NCI-H2227 (cell line): ENCODE data around the gene KIF5C.

Experiments used
- DNase-seq: peaks from one replicate; lab custom pipeline; 2025; ENCODE audit not compliant: unreplicated experiment; lab: John Stamatoyannopoulos, UW

KIF5C gene

DNA sequence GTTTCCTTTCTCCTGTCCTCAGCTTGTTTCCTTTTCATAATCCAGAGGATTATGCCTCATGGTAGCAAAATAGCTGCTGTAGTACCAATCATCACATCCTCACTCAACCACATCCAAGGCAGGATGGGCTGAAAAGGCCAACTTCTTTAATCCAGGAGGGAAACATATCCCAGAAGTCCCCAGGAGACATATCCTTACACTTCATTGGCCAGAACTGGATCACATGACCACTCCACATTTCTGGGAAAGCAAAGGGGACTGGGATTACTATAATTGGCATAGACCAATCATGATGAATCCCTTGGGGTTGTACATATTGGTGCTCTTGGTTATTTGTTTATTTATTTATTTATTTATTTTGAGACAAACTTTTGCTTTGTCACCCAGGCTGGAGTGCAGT, 109.4 kb downstream of the KIF5C start:
- DNase-seq, result no peak

DNA sequence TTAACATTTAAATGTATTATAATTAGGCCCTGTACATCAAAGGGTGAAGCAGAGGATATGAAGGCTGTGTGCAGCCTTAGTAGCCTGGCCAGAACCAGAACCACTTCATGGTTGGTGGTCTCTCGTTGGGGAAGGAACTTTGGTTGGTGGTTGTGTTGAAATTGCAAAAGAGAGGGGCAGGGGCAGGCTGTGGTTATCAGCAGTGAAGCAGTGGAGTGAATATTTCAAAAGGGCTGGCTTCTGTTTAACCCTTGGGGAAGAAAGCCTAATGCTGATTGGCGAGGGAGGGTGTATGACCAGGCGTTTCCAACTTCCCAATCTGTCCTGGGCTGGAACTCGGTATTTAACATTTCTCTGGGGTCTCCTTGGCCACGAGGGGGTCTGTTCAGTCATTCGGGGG, 112.3 kb downstream of the KIF5C start:
- no peak for DNase-seq

DNA sequence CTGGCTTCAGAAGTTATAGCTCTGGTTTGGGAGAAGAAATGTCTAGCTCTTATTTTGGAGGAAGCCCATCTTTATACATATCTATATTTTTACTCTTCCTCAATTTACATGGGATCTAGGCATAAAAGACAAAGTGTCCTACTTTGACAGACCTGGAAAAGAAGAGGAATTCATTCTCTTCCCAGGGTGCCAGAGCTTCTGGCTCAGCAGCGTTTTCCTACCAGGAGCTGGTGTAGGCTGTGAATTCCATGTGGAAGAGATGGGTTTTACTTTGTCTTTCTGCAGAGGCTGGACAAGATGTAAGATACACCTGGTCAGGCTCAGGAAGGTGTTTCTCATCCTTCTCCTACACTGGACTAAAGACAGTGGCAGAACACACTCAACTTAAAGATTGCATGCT, 113.3 kb downstream of the KIF5C start:
- no peak for DNase-seq

DNA sequence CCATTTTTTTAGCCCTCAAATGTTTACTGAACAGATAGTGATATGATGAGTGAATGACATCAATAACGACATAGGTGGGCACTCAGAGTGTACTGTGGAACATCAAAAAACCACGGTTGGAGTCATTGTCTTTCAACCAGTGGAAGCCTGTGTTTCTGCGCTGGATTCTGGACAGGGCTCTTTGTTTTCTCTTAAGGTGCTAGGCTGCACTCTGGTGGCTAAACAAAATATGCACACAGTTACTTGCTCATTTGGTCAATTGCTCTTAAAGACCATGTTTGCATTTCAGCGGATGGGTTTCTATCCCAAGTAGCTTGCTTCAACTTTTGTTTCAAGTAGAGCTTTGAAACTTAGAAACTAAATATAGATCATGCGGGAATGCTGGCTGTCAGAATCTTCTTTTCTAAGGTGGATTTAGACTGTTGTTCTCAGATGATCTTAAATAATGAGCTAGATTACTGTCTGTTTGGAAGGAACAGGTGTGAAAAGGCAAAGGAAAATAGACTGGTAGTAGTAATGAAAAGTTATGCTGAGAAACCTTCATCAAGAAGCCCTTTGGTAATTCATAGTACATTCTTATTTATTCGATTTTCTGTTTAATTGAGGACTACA, 115.0 kb downstream of the KIF5C start:
- peak; percentile 85 for DNase-seq

DNA sequence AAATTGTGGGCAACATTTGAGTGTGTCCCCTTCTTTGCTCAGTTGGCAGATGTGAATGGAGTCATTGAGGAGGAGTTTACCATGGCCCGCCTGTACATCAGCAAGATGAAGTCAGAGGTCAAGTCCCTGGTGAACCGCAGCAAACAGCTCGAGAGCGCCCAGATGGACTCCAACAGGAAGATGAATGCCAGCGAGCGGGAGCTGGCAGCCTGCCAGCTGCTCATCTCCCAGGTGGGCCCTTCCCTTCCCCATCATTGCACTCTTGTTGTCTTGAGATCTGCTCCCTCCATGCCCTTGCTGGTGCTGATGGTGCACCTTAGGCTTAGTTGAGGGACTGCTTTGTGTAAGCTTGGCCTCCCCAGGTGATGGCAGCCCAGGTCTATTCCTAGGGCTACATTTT, 115.9 kb downstream of the KIF5C start:
- DNase-seq, result peak; percentile 77

DNA sequence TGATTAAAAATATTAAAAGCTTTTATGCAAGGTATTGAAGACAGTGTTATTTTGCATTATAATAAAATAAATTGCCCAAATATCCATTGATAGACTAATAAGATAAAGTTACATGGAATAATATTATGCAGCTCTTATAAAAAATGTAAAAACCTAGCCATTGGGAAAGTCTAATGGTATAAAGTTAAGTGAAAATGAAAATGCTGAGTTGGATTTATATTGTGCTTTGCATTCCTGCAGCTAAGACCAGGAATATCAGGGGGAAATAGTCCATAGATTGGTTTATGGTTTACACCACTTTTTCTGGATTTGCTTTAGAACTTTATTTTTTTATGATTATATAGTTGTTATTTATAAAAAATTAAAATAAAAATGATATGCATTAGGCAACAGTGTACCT, 117.4 kb downstream of the KIF5C start:
- no peak for DNase-seq

DNA sequence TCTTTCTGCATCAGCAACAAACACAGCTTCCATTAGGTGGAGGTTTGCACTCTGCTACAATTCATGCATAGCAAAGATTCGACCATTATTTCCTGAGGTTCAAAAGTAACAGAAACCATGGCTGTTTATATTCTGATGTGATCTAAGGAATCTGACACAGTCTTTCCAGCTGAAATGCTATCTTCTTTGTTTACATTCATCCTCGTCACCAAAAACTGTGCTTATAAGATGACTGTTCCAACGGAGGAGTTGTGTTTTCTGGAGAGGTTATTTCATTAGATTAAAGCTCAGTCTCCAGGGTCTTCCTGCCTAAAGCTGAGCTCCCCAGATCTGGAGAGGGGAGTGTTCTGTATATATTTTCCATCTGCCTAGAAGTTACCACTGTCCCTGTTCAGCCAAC, 118.3 kb downstream of the KIF5C start:
- no peak for DNase-seq

DNA sequence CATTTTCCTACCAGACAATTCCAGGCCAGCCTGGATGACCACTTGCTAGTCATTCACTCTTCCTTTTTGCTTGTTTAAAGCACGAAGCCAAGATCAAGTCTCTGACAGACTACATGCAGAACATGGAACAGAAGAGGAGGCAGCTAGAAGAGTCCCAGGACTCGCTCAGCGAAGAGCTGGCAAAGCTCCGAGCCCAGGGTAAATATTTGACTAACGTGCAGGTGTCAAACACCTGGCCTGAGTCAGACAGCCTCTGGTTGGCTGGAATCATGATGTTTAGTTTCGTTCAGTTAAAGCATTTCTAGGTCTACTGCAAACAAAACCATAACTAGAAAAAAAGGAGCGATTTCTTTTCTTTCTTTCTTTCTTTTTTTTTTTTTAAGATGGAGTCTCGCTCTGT, 119.3 kb downstream of the KIF5C start:
- no peak for DNase-seq

DNA sequence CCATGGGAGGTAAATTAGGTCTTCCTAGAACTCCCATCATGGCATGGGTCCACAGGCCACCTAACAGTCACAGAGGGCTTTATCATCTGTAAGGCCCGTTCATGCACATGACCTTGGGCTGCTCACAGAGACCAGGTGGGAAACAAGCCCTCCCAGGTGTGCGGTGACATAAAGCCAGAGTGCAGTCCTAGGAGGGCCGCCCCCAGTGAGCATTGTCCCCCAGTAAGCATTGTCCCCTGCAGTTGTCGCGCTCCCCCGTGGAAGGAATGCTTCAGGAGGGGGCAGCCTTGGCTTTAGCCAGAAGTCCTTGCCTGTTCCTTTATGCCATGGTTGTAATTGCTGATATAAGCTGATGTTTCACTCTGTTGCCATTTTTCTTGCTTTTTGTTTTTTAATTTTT, 121.8 kb downstream of the KIF5C start:
- DNase-seq, result no peak

DNA sequence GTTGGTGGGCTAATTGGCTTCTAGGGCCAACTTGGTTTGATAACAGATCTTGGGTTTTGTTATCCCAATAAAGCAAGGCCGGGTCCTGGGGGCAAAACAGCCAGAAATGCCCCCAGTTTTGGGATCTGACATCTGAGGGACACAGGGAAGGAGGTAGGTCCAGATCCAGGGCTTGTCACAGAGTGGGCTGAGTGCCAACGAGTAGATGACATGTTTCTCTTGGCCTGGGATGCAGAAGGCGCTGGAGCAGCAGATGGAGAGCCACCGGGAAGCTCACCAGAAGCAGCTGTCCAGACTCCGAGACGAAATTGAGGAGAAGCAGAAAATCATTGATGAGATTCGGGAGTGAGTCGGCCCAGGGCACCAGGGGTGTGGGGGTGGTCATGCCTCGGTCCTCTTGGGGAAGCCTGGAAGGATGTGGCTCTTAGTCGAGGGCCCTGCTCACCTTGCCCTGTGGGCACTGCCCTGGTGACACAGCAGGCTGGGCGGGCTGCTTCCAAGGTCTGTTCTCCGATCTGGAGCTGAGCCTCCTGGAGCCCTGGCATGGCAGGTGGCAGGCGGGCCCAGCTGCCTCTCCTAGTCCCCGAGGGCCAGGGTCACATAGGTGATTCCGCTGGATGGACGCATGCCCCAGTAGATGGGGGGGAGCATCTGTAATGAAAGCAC, 123.3 kb downstream of the KIF5C start:
- DNase-seq, result no peak

DNA sequence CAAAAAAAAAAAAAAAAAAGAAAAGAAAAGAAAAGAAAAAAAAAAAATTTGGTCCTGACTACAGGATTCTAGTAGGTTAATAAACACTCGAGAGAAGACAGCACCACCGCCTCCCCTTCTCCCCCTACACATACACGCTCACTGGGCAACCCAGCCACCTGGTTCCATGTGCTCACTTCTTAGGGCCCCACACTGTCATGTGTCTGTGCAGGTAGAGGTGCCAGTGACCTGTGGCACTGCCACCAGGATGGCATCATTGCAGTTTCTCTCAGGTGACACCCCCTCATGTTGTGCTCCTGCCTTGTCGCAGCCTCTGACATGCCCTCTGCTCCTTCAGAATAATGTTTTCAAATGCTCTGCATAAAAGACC, 123.8 kb downstream of the KIF5C start:
- DNase-seq, result no peak

DNA sequence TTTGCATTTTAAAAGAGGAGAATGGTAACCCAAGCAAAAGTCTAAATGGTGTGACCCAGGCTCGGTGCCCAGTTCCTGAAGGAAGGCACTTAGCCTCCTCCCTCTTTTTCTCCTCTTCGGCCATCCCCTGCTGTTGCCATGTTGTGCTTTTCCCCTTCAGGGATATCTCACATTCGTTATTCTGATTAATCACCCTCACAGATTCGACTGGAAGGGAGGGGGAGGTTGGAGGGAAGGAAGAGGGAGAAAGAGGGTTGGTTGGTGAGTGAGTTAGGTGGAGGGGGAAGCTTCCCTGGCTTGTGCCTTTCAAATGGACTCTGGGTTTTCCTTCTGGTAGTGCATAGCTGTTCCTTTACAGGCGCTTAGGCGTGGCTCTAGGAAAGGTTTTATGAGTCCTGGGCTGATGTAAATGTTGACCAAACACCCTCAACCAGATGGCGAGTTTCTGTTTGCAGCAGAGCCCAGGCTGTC, 124.5 kb downstream of the KIF5C start:
- DNase-seq, result no peak

DNA sequence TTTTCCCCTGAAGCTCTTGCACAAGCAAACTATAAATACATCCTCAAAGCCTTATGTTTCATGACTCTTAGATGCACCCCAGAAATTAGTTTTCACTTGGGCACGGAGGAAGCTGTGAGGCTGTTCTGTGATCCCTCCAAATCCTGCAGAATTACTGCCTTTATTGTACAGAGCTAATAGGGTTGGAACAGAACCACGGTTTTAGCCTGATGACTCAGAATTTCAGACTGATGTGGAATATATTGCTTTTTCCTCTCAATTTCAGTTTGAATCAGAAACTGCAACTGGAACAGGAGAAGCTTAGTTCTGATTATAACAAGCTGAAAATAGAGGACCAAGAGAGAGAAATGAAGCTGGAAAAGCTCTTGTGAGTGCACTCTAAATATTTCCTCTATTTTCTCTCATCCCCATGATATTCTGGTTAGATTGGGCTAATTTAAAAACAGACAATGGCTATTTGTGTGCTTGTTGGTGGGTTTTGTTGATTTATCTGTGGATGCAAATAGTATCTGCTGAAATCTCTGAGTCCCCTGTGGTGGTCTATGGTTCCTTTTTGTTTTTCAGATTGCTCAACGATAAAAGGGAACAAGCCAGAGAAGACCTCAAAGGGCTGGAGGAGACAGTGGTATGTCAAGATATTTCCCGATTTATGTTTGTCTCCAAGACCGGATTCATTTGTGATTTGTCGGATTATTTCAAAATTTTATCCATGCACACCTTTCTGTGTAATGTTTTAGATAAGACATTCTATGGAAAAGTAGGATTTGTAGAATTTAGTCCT, 125.3 kb downstream of the KIF5C start:
- no peak for DNase-seq

DNA sequence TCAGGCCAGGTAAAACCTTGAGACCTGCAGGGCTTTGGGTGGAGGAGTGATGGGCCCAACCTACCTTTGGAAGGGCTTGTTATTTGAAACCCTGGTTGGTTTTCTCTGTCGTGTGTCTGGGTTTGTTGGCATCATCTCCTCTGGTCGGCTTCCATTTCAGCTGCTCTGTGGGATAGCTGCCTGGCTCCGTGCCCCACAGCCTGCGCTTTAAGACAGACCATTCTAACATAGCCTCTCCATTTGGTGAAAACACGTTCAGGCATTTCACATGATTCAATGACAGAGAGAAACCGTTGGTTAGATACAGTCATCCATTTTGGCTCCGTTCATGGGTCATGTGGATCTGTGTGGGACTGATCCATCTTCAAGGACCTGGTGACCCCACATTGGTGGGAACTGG, 126.5 kb downstream of the KIF5C start:
- no peak for DNase-seq

DNA sequence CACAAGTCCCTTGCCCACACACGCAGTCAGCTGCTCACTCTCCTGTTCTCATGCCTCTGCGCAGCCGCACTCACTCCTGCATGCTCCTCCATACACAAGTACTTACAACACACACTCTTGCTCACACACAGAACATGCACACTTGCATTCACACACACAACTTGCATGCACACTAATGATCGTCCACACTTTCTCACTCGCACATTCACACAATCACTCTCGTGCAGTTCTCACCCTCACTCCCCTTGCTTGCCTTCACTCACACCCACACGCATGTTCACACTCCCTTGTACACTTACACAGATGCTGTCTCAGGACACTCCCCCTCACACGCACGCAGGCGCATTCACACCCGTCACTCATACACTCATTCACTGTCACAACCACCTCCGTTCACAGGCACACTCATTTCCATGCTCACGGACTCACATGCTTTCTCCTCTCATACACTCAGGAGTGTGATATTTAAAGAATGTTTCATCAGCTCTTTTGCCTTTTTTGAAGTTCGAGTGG, 127.4 kb downstream of the KIF5C start:
- no peak for DNase-seq

DNA sequence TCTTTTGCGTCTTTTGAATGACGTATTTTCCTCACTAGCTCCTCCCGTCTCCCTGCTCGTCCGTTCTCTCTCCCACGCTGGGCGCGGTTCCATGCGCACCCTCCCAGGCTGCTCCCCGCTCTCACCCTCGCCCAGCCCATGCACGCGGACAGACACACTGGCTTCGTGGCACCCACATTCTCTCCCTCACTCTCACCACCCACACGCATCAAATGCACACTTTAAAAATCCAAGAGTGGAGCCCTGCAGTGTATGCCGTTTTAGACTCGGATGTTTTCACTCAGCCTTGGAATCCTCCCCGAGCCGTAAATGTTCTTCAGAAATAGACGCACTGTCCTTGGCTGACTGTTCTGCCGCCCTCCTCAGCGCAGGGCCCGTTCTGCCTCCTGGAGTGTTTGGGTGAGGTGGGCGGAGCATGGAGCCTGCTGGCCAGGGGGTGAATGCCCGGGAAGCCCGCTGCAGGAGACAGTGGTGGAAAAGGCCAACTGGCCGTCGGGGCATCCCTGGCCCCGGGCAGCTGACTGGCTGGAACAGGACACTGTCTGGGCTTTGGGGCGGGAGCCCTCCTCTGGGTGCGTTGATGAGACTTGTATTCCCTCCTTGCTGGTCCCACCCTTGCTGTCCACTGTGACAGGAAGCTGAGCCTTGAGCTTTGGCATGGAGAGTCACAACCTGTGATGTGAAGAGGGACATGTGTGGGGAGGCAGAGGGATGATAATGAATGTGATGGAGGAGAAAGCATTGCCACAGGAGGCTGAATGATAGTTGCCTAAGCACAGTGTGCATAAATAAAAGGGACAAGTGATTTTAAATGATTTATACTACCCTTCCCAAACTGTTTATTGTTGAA, 128.1 kb downstream of the KIF5C start:
- no peak for DNase-seq

DNA sequence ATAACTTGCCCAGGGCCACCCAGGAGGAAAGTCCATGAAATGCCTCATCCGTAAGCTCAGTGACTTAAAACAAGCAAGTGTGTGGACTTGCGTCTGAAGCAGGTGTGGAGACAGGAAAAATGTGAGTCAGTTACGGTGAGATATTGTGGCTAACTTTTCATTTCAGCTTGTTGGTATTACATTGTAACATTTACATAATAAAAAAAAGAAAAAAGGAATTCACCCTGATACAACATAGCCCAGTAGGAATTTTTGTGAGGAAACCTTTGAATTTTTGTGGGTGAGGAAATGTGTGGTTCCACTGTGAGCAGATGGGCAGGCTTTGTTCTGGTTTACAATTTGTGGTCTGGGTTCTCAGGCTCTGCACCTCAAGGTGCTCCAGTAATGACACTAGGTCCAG, 129.8 kb downstream of the KIF5C start:
- DNase-seq, result no peak

DNA sequence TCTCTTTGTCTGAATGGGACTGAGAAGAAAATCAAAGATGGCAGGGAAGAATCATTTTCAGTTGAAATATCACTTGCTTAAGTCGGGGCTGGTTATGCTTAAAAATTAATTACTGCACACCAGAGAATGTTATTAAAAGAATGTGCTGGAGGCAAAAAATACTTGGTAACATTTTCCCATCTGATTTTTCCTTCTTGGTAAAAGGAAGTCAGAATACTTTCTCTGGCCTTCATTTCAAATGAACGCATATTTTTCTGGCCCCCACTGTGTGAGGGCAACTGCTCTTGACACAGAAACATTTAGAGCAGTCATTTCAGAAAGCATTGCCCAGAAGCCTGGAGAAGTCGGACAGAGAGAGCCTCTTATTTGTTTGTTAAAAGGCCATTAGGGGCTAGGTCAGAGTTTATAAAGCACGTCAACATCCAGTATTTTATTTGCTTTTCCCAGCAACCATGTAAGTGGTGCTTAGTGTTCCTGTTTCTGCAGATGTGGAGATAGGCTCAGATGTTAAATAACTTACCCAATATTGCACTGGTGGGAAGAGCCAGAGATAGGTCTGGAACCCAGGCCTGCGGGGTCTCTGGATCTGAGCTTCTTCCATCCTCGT, 130.5 kb downstream of the KIF5C start:
- DNase-seq, result peak; percentile 43

DNA sequence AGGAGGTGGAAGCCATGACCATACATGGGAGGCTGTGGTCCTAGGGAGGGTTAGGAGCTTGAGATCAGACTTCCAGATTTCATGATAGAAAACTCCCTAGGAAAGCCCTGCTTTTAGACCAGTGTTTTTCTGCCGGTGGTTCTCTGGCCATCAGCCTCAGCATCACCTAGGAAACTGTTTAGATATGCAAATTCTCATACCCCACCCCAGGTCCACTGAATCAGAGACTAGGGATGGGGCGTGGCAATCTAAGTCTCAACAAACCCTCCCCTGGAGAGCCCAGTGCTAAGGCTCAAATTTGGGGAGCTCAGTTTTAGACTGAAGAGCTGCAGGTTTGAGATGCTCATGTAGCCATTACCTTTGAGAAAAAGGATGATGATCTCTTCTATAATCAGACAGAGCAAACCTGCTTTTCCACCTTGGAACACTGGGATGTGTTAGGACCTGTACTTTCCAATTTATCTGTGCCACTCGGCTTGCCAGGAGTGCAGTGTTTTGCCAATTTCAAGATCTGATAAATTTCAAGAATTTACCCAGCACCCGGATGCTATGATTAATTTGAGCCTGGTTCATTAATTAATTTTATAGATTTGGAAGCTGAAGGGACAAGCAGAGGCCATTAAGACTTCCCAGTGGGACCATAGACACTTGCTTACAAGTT, 132.0 kb downstream of the KIF5C start:
- DNase-seq, result no peak

DNA sequence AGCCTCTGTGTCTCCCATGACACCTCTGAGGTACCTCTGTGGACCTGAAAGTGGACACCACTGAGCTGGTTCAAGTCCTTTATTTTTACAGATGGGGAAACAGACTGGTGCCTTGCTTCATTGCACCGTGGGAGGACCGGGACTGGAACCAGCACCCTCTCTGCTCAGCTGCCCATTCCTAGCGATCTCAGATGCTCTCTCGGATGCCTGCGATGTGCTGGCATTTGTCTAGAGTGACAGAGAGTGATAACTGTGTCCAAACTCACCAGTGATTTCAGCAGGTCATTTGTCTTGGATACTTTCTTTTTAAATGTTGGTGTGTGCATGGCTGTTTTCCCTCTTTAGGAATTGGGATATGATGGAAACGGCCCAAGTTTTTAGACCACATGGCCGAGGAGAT, 133.4 kb downstream of the KIF5C start:
- DNase-seq, result no peak
